Smooth muscle cell (in vitro differentiated cells): ENCODE results near the gene ADGRE2. TPM values are rescaled to one million over a fixed set of nuclear protein-coding genes. Genes with fewer than 3 reads are reported as not detected.

Source experiments
- DNase-seq: peaks from one replicate; lab custom pipeline; 2025; ENCODE audit not compliant: unreplicated experiment; lab: John Stamatoyannopoulos, UW
- H2AFZ ChIP-seq: fragments of 200-600 bp; sonication (generic); 2 replicates; pipeline ENCODE4 v1.6.0; 2016; ENCODE audit warnings: antibody characterized with exemption, low read depth, mild to moderate bottlenecking
- H3F3A ChIP-seq: fragments of 200-600 bp; sonication (generic); 2 replicates; pipeline ENCODE4 v1.6.0; 2017; ENCODE audit warnings: antibody characterized with exemption, low read depth
- H3K27ac ChIP-seq: fragments of 200-600 bp; sonication (generic); 2 replicates; pipeline ENCODE4 v1.5.1; 2016; ENCODE audit warnings: low read depth, mild to moderate bottlenecking
- H3K27me3 ChIP-seq: fragments of 200-600 bp; sonication (generic); 2 replicates; pipeline ENCODE4 v1.6.1; 2016; ENCODE audit warnings: low read depth, mild to moderate bottlenecking
- H3K36me3 ChIP-seq: fragments of 200-600 bp; sonication (generic); 2 replicates; pipeline ENCODE4 v1.5.1; 2016; ENCODE audit warnings: low read depth
- H3K4me1 ChIP-seq: fragments of 200-600 bp; sonication (generic); 2 replicates; pipeline ENCODE4 v1.5.1; 2016; ENCODE audit warnings: low read depth
- H3K4me2 ChIP-seq: fragments of 200-600 bp; sonication (generic); 2 replicates; pipeline ENCODE4 v1.6.0; 2016; ENCODE audit warnings: mild to moderate bottlenecking
- H3K4me3 ChIP-seq: fragments of 200-600 bp; sonication (generic); 2 replicates; pipeline ENCODE4 v1.5.1; 2016; ENCODE audit warnings: mild to moderate bottlenecking
- H3K79me2 ChIP-seq: fragments of 200-600 bp; sonication (generic); 2 replicates; pipeline ENCODE4 v1.6.0; 2016; ENCODE audit warnings: low read depth, mild to moderate bottlenecking
- H3K9ac ChIP-seq: fragments of 200-600 bp; sonication (generic); 2 replicates; pipeline ENCODE4 v1.6.0; 2016; ENCODE audit warnings: low read depth
- H3K9me3 ChIP-seq: fragments of 200-600 bp; sonication (generic); replicated peaks from 2 replicates; pipeline ENCODE4 v1.5.1; 2016; ENCODE audit warnings: low read depth
- H4K20me1 ChIP-seq: fragments of 200-600 bp; sonication (generic); 2 replicates; pipeline ENCODE4 v1.6.0; 2016; ENCODE audit warnings: low read depth
- WGBS: methylation state at CpG from one replicate; pipeline ENCODE4 v1.1.7; 2016; ENCODE audit warnings: low lambda C conversion rate; 5-methylcytosine and 5-hydroxymethylcytosine counted together
- polyA plus RNA-seq: library from polyadenylated mRNA; unstranded; fragments of >200 nt; fragmentation: Nextera tagmentation; extraction: Ambion mirVana; gene quantifications from 2 replicates; pipeline ENCODE4 v1.2.1, GENCODE V29; 2016
- total RNA-seq: library from RNA; depleted of rRNA; stranded (reverse); fragments of >200 nt; gene quantifications from 2 replicates; pipeline ENCODE4 v1.2.3, GENCODE V29; 2014
- TF ChIP-seq, protein P1 (sequence below): fragments of 200-600 bp; sonication (generic); IDR thresholded peaks from 2 replicates; pipeline ENCODE4 v1.5.1; 2017; ENCODE audit warnings: borderline replicate concordance, mild to moderate bottlenecking, antibody characterized with exemption; ENCODE audit not compliant: insufficient read depth, poor library complexity, severe bottlenecking

Gene ADGRE2
- total and polyA plus RNA-seq, 2 experiments from 2014 or later: 2.0 to 3.6 TPM

DNA sequence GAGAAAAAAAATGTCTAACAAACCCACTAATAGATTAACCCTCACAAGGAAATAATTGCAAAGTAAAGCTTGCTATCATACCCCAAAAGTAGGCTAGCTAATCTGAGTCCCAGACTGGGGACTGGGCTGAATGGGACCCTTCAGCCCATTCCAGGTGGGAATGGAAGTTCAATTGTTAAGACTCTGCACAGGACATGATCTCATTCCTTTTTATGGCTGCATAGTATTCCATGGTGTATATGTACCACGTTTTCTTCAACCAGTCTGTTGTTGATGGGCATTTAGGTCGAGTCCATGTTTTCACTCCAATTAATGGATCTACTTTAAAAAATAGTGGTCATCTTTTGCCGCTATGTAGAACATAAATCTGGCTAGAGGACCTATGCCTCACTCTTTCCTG, 38.7 kb upstream of the ADGRE2 start:
- Histone ChIP-seq H3K9me3 (no peaks in the 10 kb centered on the region), H4K20me1 (no peaks in the 10 kb centered on the region), H3K79me2 (no peaks in the 10 kb centered on the region), H3K4me3 (no peak overlapping the region), H3K4me1 (no peaks in the 10 kb centered on the region), H3K27ac (no peak overlapping the region), H2AFZ (no peak overlapping the region), H3K9ac (no peak overlapping the region), H3K36me3 (no peaks in the 10 kb centered on the region), H3K4me2 (no peak overlapping the region), H3F3A (no peaks in the 10 kb centered on the region), H3K27me3 (no peaks in the 10 kb centered on the region)
- DNase-seq: no peak
- 45% methylated on average over 3 of the region's 3 CpGs for WGBS
- TF ChIP-seq, protein P1, sequence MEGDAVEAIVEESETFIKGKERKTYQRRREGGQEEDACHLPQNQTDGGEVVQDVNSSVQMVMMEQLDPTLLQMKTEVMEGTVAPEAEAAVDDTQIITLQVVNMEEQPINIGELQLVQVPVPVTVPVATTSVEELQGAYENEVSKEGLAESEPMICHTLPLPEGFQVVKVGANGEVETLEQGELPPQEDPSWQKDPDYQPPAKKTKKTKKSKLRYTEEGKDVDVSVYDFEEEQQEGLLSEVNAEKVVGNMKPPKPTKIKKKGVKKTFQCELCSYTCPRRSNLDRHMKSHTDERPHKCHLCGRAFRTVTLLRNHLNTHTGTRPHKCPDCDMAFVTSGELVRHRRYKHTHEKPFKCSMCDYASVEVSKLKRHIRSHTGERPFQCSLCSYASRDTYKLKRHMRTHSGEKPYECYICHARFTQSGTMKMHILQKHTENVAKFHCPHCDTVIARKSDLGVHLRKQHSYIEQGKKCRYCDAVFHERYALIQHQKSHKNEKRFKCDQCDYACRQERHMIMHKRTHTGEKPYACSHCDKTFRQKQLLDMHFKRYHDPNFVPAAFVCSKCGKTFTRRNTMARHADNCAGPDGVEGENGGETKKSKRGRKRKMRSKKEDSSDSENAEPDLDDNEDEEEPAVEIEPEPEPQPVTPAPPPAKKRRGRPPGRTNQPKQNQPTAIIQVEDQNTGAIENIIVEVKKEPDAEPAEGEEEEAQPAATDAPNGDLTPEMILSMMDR: no peak

DNA sequence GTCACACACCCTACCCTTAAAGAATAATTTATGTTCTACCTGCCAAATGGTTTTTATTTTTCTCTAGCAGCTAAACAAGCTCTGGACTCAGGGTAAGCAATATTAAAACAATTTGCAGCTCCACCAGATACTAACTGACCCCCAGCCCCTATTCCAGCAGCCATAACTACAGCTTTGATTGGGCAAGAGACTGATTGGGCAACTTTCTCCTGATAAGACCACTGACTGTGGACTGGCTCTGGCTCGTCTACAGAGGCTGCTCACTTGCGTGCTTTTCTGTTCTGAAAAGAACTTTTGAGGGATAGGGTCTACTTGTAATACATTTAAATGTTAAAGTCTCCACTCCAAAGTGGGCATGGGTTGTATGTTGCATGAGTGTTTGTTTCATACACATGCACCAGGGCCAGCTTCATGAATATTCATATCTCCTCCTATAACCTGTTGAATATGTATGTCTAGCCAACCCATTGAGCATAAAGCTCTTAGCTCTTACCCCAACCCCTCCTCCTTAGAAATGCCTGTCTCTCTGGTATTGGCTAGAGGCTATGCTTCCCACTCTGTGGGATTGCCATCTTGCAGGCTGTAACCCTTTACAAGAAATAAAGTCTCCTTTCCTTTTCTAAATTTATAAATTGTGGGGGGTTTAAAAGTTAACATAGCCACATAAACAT, 36.8 kb upstream of the ADGRE2 start:
- H3K9ac ChIP-seq: no peak overlapping the region
- H3F3A ChIP-seq: no peaks in the 10 kb centered on the region
- H3K4me1 ChIP-seq: no peaks in the 10 kb centered on the region
- WGBS: 76% methylated on average over 2 of the region's 2 CpGs
- no peak overlapping the region for H3K4me2 ChIP-seq
- no peaks in the 10 kb centered on the region for H4K20me1 ChIP-seq
- no peaks in the 10 kb centered on the region for H3K27me3 ChIP-seq
- no peaks in the 10 kb centered on the region for H3K9me3 ChIP-seq
- no peak overlapping the region for H2AFZ ChIP-seq
- TF ChIP-seq, protein P1: no peak
- H3K27ac ChIP-seq: no peak overlapping the region
- DNase-seq: no peak
- no peak overlapping the region for H3K4me3 ChIP-seq
- no peaks in the 10 kb centered on the region for H3K36me3 ChIP-seq
- no peaks in the 10 kb centered on the region for H3K79me2 ChIP-seq

DNA sequence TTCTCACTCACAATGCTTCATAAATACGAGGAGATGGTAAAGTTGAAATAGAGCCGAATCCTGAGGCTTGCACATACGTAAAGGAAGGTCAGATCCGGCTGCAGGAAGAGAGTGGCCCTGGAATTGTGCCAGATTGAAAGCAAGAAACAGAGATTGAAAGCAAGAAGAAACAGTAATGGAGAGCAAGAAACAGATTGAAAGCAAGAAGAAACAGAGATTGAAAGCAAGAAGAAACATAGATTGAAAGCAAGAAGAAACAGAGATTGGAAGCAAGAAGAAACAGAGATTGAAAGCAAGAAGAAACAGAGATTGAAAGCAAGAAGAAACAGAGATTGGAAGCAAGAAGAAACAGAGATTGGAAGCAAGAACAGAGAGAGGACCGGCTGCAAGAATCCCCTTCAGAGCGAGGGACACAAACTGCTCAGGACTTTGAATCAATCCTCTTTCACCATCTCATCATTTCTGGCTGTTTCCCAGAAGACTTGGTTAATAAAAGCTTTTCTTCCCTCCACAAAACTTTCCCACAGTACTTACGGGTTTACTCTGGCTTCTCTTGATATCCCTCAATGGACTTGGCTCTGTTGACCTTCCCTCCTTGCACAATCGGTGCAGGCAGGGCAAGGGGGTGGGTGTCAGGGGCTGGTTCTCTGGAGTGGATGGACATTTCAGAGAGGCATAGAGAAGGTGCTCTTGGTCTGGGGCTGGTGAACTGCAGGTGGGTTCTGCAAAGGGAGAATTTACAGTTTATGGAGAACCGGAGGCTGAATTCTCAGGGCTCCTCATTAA, 31.1 kb upstream of the ADGRE2 start:
- no peaks in the 10 kb centered on the region for H4K20me1 ChIP-seq
- H3K4me1 ChIP-seq: no peaks in the 10 kb centered on the region
- TF ChIP-seq, protein P1: no peak
- H3K9ac ChIP-seq: no peak overlapping the region
- no peaks in the 10 kb centered on the region for H3K27me3 ChIP-seq
- no peak overlapping the region for H2AFZ ChIP-seq
- H3K4me3 ChIP-seq: no peak overlapping the region
- H3K36me3 ChIP-seq: no peaks in the 10 kb centered on the region
- H3K9me3 ChIP-seq: no peaks in the 10 kb centered on the region
- 72% methylated on average over 9 of the region's 9 CpGs for WGBS
- H3K4me2 ChIP-seq: no peak overlapping the region
- H3K27ac ChIP-seq: no peak overlapping the region
- no peaks in the 10 kb centered on the region for H3F3A ChIP-seq
- DNase-seq: no peak
- no peaks in the 10 kb centered on the region for H3K79me2 ChIP-seq
